HG02981 (cell line): Measurements from ENCODE around the gene CYSRT1.

Experiments
- ATAC-seq: cut with Tn5 transposase; IDR thresholded peaks from one replicate; pipeline ENCODE4 v1.9.1; 2021; ENCODE audit warnings: mild to moderate bottlenecking, moderate library complexity; ENCODE audit not compliant: unreplicated experiment

Gene CYSRT1

DNA sequence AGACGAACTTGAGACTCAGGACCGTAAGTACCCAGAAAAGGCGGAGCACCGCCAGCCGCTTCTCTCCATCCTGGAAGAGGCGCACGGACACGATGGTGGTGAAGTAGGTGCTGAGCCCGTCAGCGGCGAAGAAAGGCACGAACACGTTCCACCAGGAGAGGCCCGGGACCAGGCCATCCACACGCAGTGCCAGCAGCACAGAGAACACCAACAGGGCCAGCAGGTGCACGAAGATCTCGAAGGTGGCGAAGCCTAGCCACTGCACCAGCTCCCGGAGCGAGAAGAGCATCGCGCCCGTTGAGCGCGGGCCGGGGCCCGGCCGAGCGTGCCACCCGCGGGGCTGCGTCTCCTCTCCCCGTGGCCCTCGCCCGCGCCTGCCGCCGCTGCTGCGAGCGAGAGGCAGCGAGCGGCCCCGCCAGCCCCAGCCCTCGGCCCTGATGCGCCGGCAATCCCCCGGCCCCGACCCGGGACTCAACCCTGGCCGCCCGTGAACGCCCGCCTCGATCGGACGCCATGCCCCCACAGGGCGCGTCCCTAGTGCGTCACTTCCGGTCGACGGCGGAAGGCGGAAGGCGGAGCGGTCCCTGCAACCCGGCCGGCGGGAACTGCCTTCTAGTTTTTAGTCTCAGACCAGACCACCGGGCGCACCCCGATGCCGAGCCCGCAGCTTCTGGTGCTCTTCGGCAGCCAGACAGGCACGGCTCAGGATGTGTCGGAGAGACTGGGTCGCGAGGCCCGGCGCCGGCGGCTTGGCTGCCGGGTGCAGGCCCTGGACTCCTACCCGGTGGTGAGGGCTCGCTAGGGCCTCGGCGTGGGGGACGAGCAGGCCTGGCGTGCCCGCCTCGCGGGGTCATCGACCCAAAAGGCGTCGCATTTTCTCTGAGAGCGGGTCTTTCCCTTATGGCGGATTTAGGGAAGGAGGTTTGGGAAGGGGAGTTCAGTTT lies 19.6 kb upstream of the CYSRT1 start, which contains the start of the genes NDOR1 and TMEM203:
Gene NDOR1 (plus strand): TSS at position 575 of the 944 bp plus-strand sequence. CDS start 78 bp downstream, at position 653.
Gene TMEM203 (minus strand): TSS at position 523 of the 944 bp plus-strand sequence. CDS start 234 bp downstream, at position 289.
- peak; percentile 38 for ATAC-seq

GRCh38 chr9:137206602-137207001 lies 18.4 kb upstream of the CYSRT1 start:
- no peak for ATAC-seq

GRCh38 chr9:137211532-137211931 lies 13.4 kb upstream of the CYSRT1 start:
- no peak for ATAC-seq

GRCh38 chr9:137212520-137212919 lies 12.5 kb upstream of the CYSRT1 start:
- no peak for ATAC-seq

GRCh38 chr9:137213160-137214060 lies 11.6 kb upstream of the CYSRT1 start:
- no peak for ATAC-seq

- ATAC-seq, result no peak
Measured at GRCh38 chr9:137214620-137215019, 10.4 kb upstream of the CYSRT1 start.

GRCh38 chr9:137215196-137215986 lies 9.6 kb upstream of the CYSRT1 start:
- ATAC-seq, result no peak

DNA sequence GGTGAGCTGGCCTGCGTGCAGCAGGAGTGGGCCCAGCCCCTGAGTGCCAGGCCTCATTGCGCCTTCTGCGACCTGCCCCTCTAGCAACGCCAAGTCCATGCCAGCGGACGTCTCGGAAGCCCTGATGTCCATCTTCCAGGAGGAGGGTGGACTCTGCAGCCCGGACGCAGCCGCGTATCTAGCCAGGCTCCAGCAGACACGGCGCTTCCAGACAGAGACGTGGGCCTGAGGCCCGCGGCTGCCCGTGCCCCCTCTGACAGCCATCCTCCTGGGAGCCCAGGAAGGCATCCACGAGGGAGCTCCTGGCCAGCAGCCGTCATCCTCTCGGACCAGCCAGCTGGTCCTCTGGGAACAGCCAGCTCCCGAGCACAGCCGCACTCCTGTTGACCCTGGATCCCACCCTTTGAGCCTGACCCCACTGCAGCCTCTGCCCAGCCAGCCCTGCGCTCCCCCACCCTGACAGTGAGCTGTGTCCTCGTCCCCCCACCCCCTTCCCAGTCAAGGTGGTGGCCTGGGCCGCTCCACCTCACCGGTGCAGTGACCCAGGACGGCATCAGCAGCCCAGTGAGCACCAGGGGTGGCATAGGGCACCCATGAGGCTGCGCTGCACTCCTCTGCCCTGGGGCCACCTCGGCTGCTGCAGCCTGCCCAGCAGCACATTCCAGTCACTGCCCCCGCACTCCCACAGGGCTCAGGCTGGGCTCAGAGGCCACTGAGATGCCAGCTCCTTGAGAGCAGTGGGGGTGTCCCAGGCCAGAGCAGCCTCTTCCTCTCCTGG lies 8.6 kb upstream of the CYSRT1 start:
- ATAC-seq, result no peak

GRCh38 chr9:137217276-137218211 lies 7.4 kb upstream of the CYSRT1 start:
- ATAC-seq, result no peak

DNA sequence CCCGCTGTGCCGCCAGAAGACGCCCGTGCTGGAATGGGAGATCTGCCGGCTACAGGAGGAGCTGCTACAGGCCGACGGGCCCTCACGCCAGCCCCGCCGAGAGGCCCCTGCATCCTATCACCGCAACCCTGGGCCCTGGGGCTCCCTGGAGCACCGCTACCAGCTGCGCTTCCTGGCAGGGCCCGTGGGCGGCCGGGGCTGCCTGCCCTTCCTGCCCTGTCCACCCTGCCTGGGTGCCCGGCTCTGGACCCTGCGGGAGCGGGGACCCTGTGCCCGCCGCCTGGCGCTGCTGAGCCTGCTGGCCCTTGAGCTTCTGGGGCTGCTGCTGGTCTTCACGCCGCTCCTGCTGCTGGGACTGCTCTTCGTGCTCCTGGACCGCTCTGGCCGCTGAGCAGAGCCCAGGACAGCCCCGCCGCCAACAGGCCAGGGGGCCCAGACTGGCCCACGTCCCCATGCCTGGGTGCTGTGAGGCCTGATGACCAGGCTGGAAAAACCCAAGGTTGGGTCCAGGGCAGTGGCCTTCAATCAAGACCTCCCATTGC lies 6.7 kb upstream of the CYSRT1 start:
- no peak for ATAC-seq

DNA sequence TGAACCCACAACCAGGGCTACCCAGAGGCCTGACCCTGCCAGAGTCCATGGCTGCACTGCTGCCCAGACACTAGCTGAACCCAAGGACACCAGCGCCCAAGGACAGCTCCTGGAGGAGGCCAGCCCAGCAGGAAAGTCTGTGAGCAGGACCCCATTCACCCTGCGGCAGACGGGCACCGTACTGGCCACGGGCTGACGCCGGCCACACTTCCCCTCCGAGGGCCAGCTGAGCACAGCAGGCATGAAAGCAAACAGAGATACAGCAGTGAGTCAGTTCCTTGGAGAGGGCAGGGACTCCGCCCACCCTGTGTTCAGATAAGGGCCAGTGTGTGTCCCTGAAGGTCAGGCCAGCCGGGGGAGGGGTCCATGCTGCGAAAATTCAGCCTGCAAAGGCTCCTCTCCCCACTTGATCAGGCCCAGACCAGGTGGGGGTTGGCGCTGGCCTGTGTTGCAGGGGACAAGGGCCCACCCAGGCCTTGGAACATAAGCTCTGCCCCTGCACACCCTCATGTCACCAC lies 6.2 kb upstream of the CYSRT1 start:
- no peak for ATAC-seq

- no peak for ATAC-seq
Measured at GRCh38 chr9:137219757-137220316, 5.1 kb upstream of the CYSRT1 start.

- ATAC-seq, result no peak
Measured at GRCh38 chr9:137220317-137221094, 4.5 kb upstream of the CYSRT1 start.

- ATAC-seq, result no peak
Measured at GRCh38 chr9:137221095-137221505, 3.9 kb upstream of the CYSRT1 start.

DNA sequence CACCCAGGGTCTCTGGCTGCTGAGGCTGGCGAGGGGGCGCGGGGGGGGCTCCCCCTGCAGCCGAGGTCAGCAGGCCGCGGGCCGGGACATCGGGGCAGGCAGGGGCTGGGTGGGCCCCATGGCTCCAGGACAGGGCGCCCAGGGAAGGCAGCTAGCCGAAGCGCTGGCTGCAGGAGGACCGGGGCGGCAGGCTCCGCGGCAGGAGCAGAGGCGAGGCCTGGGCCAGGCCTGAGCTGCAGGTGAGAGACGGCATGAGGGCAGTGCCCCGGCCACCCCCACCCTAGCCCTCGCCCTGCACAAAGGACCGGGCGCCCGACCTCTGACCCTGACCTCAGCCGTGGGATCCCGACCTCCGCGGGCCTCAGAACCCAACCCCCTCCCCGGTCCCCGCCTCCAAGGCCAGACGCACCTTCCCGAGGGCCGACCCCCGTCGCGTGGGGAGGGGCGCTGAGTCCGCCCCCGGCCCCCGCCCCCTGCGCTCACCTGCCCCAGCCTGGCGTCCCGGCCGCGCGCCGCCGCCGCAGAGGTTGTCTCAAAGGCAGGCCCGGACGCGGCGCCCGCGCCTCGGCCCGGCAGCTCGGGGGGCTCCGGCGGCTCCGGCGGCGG lies 3.4 kb upstream of the CYSRT1 start:
- ATAC-seq, result no peak

- peak; percentile 2 for ATAC-seq
Measured at GRCh38 chr9:137222190-137223077, 2.5 kb upstream of the CYSRT1 start, which contains the start of gene RNF208. TSS of gene RNF208 (minus strand) at chr9:137222240. CDS start at chr9:137221212, 1,028 bp downstream.
